Osteocyte (in vitro differentiated cells): ENCODE data around the gene PPP1R37. TPM values are rescaled to one million over a fixed set of nuclear protein-coding genes. Genes with fewer than 3 reads are reported as not detected.

Experiments used
- DNase-seq: peaks from one replicate; pipeline ENCODE4 v3.0.0; 2021; ENCODE audit warnings: mixed read lengths; ENCODE audit not compliant: unreplicated experiment; ENCODE audit errors: extremely low spot score
- H3K27ac Mint-ChIP-seq: one replicate; pipeline ENCODE4 v1.8.0; 2021; ENCODE audit warnings: mild to moderate bottlenecking, mixed read lengths; ENCODE audit not compliant: unreplicated experiment
- H3K27me3 Mint-ChIP-seq: one replicate; pipeline ENCODE4 v1.8.0; 2021; ENCODE audit warnings: mixed read lengths; ENCODE audit not compliant: unreplicated experiment
- H3K36me3 Mint-ChIP-seq: one replicate; pipeline ENCODE4 v1.8.0; 2021; ENCODE audit warnings: mixed read lengths; ENCODE audit not compliant: unreplicated experiment
- H3K4me1 Mint-ChIP-seq: one replicate; pipeline ENCODE4 v1.8.0; 2021; ENCODE audit warnings: mixed read lengths; ENCODE audit not compliant: unreplicated experiment
- H3K4me3 Mint-ChIP-seq: one replicate; pipeline ENCODE4 v1.8.0; 2021; ENCODE audit warnings: mild to moderate bottlenecking, moderate library complexity, mixed read lengths; ENCODE audit not compliant: unreplicated experiment
- H3K9me3 Mint-ChIP-seq: one replicate; pipeline ENCODE4 v1.8.0; 2021; ENCODE audit warnings: mixed read lengths; ENCODE audit not compliant: unreplicated experiment
- total RNA-seq: library from RNA; stranded (reverse); gene quantifications from 2 replicates; pipeline ENCODE4 v1.2.1, GENCODE V29; 2021
- TF ChIP-seq, protein P1 (sequence below): fragments of 200-600 bp; sonication (generic); IDR thresholded peaks from 2 replicates; pipeline ENCODE4 v1.5.0; 2021; ENCODE audit warnings: antibody characterized with exemption, mild to moderate bottlenecking, moderate library complexity

PPP1R37 gene
- total RNA-seq, 1 donor from 2014 or later: 34.8 TPM

DNA sequence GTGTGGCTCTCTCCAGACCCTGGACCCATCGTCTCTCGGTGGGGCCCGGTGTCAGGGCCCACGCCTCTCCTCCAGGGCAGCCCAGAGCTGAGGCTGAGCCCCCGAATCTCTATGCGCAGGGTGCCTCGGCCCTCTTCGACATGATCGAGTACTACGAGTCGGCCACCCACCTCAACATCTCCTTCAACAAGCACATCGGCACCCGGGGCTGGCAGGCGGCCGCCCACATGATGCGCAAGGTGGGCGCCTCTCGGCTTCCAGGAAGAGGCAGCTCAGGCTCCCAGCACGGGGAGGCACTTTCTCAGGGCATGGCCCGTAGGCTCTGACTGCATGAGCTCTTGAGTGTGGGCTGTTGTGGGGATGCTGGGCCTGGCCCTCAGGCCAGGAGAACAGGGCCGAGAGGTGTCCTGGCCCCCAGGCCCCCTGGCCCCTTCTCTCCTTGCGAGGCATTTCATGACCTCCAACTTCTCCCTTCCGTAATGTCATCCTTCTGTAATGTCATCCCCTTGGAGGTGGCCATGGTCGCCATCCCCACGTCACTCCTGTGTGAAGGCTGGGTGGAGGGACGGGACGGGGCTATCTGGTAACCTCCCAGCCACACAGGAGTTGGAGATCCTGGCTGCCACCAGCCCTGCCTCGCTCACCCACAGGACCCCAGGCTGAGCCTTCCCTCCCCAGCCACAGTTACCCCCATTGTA lies 48.4 kb downstream of the PPP1R37 start:
- TF ChIP-seq, protein P1, sequence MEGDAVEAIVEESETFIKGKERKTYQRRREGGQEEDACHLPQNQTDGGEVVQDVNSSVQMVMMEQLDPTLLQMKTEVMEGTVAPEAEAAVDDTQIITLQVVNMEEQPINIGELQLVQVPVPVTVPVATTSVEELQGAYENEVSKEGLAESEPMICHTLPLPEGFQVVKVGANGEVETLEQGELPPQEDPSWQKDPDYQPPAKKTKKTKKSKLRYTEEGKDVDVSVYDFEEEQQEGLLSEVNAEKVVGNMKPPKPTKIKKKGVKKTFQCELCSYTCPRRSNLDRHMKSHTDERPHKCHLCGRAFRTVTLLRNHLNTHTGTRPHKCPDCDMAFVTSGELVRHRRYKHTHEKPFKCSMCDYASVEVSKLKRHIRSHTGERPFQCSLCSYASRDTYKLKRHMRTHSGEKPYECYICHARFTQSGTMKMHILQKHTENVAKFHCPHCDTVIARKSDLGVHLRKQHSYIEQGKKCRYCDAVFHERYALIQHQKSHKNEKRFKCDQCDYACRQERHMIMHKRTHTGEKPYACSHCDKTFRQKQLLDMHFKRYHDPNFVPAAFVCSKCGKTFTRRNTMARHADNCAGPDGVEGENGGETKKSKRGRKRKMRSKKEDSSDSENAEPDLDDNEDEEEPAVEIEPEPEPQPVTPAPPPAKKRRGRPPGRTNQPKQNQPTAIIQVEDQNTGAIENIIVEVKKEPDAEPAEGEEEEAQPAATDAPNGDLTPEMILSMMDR: no peak
- H3K27me3 Mint-ChIP-seq: no peaks in the 10 kb centered on the region
- no peak overlapping the region for H3K4me3 Mint-ChIP-seq
- H3K27ac Mint-ChIP-seq: no peak overlapping the region
- peaks cover 3% of the 10 kb centered on the region for H3K4me1 Mint-ChIP-seq
- peaks cover 14% of the 10 kb centered on the region for H3K36me3 Mint-ChIP-seq
- H3K9me3 Mint-ChIP-seq: no peaks in the 10 kb centered on the region
- DNase-seq: no peak

DNA sequence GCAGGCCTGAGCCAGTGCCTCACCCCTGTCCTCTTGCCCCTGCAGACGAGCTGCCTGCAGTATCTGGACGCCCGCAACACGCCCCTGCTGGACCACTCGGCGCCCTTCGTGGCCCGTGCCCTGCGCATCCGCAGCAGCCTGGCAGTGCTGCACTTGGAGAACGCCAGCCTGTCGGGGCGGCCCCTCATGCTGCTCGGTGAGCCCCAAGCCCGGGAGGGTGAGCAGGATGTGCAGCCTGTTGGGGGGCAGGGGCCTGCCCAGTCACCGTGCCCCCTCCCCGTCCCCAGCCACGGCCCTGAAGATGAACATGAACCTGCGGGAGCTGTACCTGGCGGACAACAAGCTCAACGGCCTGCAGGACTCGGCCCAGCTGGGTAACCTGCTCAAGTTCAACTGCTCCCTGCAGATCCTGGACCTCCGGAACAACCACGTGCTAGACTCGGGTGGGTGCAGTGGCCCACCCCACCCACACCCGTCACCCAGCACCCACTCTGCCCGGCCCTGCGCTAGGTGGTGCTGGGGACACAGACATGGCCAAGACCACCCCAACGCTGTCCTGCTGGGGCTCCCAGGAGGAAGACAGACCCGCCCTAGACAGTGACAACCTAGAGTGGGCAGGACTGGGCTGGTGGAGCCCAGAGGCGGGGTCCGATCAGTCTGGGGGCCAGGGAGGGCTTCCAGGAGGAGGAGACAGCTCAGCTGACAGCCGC lies 49.2 kb downstream of the PPP1R37 start:
- Mint-ChIP-seq H3K4me3 (no peak overlapping the region), H3K36me3 (peaks cover 14% of the 10 kb centered on the region), H3K27ac (no peak overlapping the region), H3K4me1 (peaks cover 3% of the 10 kb centered on the region), H3K9me3 (no peaks in the 10 kb centered on the region), H3K27me3 (no peaks in the 10 kb centered on the region)
- no peak for DNase-seq
- TF ChIP-seq, protein P1: no peak

DNA sequence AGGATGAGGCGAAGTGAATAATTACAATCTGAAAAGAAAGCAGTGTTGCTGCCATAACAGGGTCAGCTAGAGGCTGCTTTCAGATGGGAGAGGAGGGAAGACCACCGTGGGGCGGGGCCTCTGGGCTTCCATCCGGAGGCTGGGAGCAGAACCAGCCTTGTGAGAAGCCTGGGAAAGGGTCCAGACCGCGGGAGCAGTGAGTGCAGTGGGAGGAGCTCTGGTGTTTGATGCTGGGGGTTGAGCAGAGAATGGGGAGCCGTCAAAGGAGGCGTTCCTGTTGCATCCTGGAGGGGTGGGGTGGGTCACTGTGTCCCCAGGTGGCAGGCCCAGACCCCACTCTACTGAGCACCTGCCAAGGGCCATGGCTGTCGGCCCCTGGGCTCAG lies 49.7 kb downstream of the PPP1R37 start:
- H3K9me3 Mint-ChIP-seq: no peaks in the 10 kb centered on the region
- no peak overlapping the region for H3K4me3 Mint-ChIP-seq
- H3K4me1 Mint-ChIP-seq: peaks cover 3% of the 10 kb centered on the region
- TF ChIP-seq, protein P1: no peak
- peak overlapping the region; percentile 18 for H3K27ac Mint-ChIP-seq
- no peak for DNase-seq
- peaks cover 14% of the 10 kb centered on the region for H3K36me3 Mint-ChIP-seq
- H3K27me3 Mint-ChIP-seq: no peaks in the 10 kb centered on the region

DNA sequence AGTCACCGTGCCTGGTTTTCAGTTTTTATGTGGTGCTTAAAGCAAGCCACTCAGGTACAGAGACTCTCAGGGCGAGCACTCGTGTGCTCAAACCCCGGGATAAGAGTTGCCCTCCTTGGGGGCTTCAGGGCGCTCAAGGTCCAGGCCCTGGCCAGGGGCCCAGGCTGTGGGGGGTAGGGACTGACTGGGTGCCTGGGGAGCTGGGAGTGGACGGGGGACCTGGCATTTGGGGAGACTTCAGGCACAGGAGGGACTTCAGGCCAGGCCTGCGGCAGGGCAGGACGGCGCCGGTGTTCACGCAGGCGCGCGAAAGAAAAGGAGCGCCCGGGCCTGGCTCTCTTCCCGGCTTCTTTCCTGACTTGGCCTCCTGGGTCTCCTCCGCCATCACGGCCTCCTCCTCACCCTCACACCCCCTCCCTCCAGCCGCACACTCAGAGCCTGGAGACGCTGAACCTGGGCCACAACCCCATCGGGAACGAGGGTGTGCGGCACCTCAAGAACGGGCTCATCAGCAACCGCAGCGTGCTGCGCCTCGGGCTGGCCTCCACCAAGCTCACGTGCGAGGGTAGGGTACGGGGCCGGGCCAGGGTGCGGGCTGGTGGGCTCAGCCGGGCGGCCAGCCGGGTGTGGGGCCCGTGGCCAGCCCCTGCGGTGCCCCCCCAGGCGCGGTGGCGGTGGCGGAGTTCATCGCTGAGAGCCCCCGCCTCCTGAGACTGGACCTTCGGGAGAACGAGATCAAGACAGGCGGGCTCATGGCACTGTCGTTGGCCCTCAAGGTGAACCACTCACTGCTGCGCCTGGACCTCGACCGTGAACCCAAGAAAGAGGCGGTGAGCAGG lies 51.7 kb downstream of the PPP1R37 start:
- no peak for DNase-seq
- peaks cover 16% of the 10 kb centered on the region for H3K36me3 Mint-ChIP-seq
- H3K4me1 Mint-ChIP-seq: no peaks in the 10 kb centered on the region
- H3K27me3 Mint-ChIP-seq: no peaks in the 10 kb centered on the region
- TF ChIP-seq, protein P1: no peak
- no peaks in the 10 kb centered on the region for H3K9me3 Mint-ChIP-seq
- H3K27ac Mint-ChIP-seq: no peak overlapping the region
- H3K4me3 Mint-ChIP-seq: no peak overlapping the region
